Fibroblast of lung (primary cell): ENCODE data around the gene DEFB114.

ENCODE experiments used
- CTCF ChIP-seq, 2 donors: IDR thresholded peaks in 1 of 2; conservative IDR thresholded peaks in 1 of 2; 1 replicate in 1 of 2; 2 replicates in 1 of 2; pipeline ENCODE4 v1.5.1; 2011 to 2012; ENCODE audit warnings: low read length in 2 of 2, control low read depth in 1 of 2, inconsistent platforms in 1 of 2, low read depth in 1 of 2, mild to moderate bottlenecking in 1 of 2
- EZH2 ChIP-seq: IDR thresholded peaks from 2 replicates; pipeline ENCODE4 v1.5.1; 2012; ENCODE audit warnings: low read length, control low read depth, mild to moderate bottlenecking; ENCODE audit errors: missing control alignments

GRCh38 chr6:49923826-49924225 is 40.1 kb downstream of the DEFB114 start:
- no peak for TF ChIP-seq CTCF (conservative IDR thresholded peaks at IDR 0.05 in 1 of 2, IDR thresholded peaks at IDR 0.05 in 1 of 2; ENCODE audit: low read depth in 1 of 2, low read length in 2 of 2)
- no peak for TF ChIP-seq EZH2
